IMR-90 (cell line): ENCODE measurements around the gene GSK3B.

ENCODE experiments used
- CTCF ChIP-seq: conservative IDR thresholded peaks from 2 replicates; pipeline ENCODE4 v1.5.1; 2012; ENCODE audit warnings: mild to moderate bottlenecking, low read depth, low read length, improper control_type of control experiment
- MXI1 ChIP-seq: IDR thresholded peaks from 2 replicates; pipeline ENCODE4 v1.6.1; 2012; ENCODE audit warnings: low read depth, mild to moderate bottlenecking, low read length, moderate library complexity, borderline replicate concordance
- POLR2A ChIP-seq: IDR thresholded peaks from 2 replicates; pipeline ENCODE4 v1.6.1; 2012; ENCODE audit warnings: mild to moderate bottlenecking, low read depth, low read length
- RAD21 ChIP-seq: IDR thresholded peaks from 2 replicates; pipeline ENCODE4 v1.6.1; 2012; ENCODE audit warnings: low read length, improper control_type of control experiment
- RFX5 ChIP-seq: IDR thresholded peaks from 2 replicates; pipeline ENCODE4 v1.8.0; 2012; ENCODE audit warnings: low read depth, mild to moderate bottlenecking, low read length, moderate library complexity

DNA sequence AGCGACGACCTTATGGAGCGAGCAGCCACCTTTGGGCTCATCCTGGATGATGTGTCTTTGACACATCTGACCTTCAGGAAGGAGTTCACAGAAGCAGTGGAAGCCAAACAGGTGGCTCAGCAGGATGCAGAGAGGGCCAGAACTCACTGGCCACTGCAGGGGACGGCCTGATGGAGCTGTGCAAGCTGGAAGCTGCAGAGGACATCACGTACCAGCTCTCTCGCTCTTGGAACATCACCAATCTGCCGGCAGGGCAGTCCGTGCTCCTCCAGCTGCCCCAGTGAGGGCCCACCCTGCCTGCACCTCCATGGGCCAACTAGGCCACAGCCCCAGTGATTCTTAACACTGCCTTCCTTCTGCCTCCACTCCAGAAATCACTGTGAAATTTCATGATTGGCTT is 302.0 kb downstream of the GSK3B start:
- TF ChIP-seq POLR2A (no peak), CTCF (no peak), RAD21 (no peak), MXI1 (no peak), RFX5 (no peak)
